Neural cell (in vitro differentiated cells): ENCODE results near the gene SYTL5.

ENCODE experiments used
- EP300 ChIP-seq: fragments of 450-650 bp; conservative IDR thresholded peaks from 2 replicates; pipeline ENCODE4 v1.6.1; 2014; ENCODE audit warnings: antibody characterized with exemption, mild to moderate bottlenecking, moderate library complexity; ENCODE audit not compliant: poor library complexity, severe bottlenecking
- EZH2 ChIP-seq: fragments of 200-600, 300-800 bp; shearing (Covaris generic), sonication (generic); IDR thresholded peaks from 2 replicates; pipeline ENCODE4 v1.6.1; 2014; ENCODE audit warnings: antibody characterized with exemption, low read length, borderline replicate concordance, mild to moderate bottlenecking; ENCODE audit not compliant: insufficient read depth, poor library complexity, severe bottlenecking
- POLR2AphosphoS5 ChIP-seq: IDR thresholded peaks from 2 replicates; pipeline ENCODE4 v1.6.1; 2012
- TF ChIP-seq, protein P1 (sequence below): fragments of 450-650 bp; IDR thresholded peaks from 2 replicates; pipeline ENCODE4 v1.5.1; 2014; ENCODE audit warnings: antibody characterized with exemption, mild to moderate bottlenecking, moderate library complexity; ENCODE audit not compliant: poor library complexity, severe bottlenecking

DNA sequence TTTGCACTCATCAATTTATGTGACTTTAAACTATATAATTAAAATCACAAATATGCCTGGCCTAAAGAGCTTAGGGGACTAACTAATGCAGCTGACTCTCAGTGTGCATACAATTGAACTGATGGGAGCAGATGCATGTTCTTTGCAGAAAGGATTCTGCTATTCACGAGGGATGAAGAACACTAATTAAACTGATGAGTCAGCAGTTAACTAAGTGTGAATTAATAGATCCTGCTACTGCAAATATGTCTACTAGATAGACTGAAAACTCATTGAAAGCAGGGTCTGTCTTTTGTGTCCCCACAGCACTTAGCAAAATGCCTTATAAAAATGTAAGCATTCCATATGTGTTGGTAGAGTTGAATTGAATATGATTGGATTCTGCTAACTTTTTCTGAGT lies 110.4 kb downstream of the SYTL5 start:
- TF ChIP-seq, protein P1, sequence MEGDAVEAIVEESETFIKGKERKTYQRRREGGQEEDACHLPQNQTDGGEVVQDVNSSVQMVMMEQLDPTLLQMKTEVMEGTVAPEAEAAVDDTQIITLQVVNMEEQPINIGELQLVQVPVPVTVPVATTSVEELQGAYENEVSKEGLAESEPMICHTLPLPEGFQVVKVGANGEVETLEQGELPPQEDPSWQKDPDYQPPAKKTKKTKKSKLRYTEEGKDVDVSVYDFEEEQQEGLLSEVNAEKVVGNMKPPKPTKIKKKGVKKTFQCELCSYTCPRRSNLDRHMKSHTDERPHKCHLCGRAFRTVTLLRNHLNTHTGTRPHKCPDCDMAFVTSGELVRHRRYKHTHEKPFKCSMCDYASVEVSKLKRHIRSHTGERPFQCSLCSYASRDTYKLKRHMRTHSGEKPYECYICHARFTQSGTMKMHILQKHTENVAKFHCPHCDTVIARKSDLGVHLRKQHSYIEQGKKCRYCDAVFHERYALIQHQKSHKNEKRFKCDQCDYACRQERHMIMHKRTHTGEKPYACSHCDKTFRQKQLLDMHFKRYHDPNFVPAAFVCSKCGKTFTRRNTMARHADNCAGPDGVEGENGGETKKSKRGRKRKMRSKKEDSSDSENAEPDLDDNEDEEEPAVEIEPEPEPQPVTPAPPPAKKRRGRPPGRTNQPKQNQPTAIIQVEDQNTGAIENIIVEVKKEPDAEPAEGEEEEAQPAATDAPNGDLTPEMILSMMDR: no peak
- TF ChIP-seq POLR2AphosphoS5: no peak
- no peak for TF ChIP-seq EP300
- TF ChIP-seq EZH2: no peak
